ENCODE data around the gene PHF20.
"Not testable (repeated sequence)": the region's sequence is repeated elsewhere in the genome, so short reads cannot be mapped to it uniquely, and the experiment has no call there.

GRCh38 chr20:35851659-35852058 lies 79.8 kb downstream of the PHF20 start:
- not testable (repeated sequence) for TF ChIP-seq POLR2A, CTCF (IDR thresholded peaks at IDR 0.05)
